GM21381 (cell line): ENCODE results near the gene CTNNA3.
"Not testable (repeated sequence)": the region's sequence is repeated elsewhere in the genome, so short reads cannot be mapped to it uniquely, and the experiment has no call there.

ENCODE experiments used
- ATAC-seq: cut with Tn5 transposase; IDR thresholded peaks from one replicate; pipeline ENCODE4 v1.9.1; 2021; ENCODE audit warnings: mild to moderate bottlenecking, moderate library complexity; ENCODE audit not compliant: unreplicated experiment

The CTNNA3 gene

GRCh38 chr10:66350622-66351399 is 1345.2 kb downstream of the CTNNA3 start:
- no peak for ATAC-seq

- ATAC-seq: no peak
Measured at GRCh38 chr10:66349726-66350125, 1346.3 kb downstream of the CTNNA3 start.

- ATAC-seq: no peak
Measured at GRCh38 chr10:66349076-66349475, 1346.9 kb downstream of the CTNNA3 start.

GRCh38 chr10:66337211-66337610 is 1358.8 kb downstream of the CTNNA3 start:
- no peak for ATAC-seq

GRCh38 chr10:66336791-66337190 is 1359.2 kb downstream of the CTNNA3 start:
- ATAC-seq: no peak

GRCh38 chr10:66335753-66336152 is 1360.2 kb downstream of the CTNNA3 start:
- ATAC-seq: not testable (repeated sequence)

GRCh38 chr10:66329147-66329546 is 1366.8 kb downstream of the CTNNA3 start:
- no peak for ATAC-seq

- no peak for ATAC-seq
Measured at GRCh38 chr10:66326876-66327275, 1369.1 kb downstream of the CTNNA3 start.

- no peak for ATAC-seq
Measured at GRCh38 chr10:66322777-66323176, 1373.2 kb downstream of the CTNNA3 start.

GRCh38 chr10:66321723-66322665 is 1374.0 kb downstream of the CTNNA3 start:
- no peak for ATAC-seq

GRCh38 chr10:66318761-66319160 is 1377.2 kb downstream of the CTNNA3 start:
- ATAC-seq: no peak

- ATAC-seq: no peak
Measured at GRCh38 chr10:66307826-66308225, 1388.2 kb downstream of the CTNNA3 start.

- ATAC-seq: no peak
Measured at GRCh38 chr10:66301078-66301477, 1394.9 kb downstream of the CTNNA3 start.

GRCh38 chr10:66295602-66296001 is 1400.4 kb downstream of the CTNNA3 start:
- no peak for ATAC-seq

- ATAC-seq: no peak
Measured at GRCh38 chr10:66294538-66294937, 1401.5 kb downstream of the CTNNA3 start.

GRCh38 chr10:66292922-66293321 is 1403.1 kb downstream of the CTNNA3 start:
- no peak for ATAC-seq

- no peak for ATAC-seq
Measured at GRCh38 chr10:66292456-66292855, 1403.5 kb downstream of the CTNNA3 start.

GRCh38 chr10:66291133-66291532 is 1404.9 kb downstream of the CTNNA3 start:
- ATAC-seq: no peak

GRCh38 chr10:66284621-66285020 is 1411.4 kb downstream of the CTNNA3 start:
- no peak for ATAC-seq

GRCh38 chr10:66283874-66284464 is 1412.0 kb downstream of the CTNNA3 start:
- ATAC-seq: no peak

GRCh38 chr10:66283064-66283463 is 1412.9 kb downstream of the CTNNA3 start:
- no peak for ATAC-seq
